GM19372 (cell line): ENCODE measurements around the gene CALCOCO1.
"Not testable (repeated sequence)": the region's sequence is repeated elsewhere in the genome, so short reads cannot be mapped to it uniquely, and the experiment has no call there.

ENCODE experiments used
- ATAC-seq: cut with Tn5 transposase; IDR thresholded peaks from one replicate; pipeline ENCODE4 v1.9.1; 2021; ENCODE audit warnings: mild to moderate bottlenecking, low read depth, moderate library complexity; ENCODE audit not compliant: unreplicated experiment

Gene CALCOCO1

DNA sequence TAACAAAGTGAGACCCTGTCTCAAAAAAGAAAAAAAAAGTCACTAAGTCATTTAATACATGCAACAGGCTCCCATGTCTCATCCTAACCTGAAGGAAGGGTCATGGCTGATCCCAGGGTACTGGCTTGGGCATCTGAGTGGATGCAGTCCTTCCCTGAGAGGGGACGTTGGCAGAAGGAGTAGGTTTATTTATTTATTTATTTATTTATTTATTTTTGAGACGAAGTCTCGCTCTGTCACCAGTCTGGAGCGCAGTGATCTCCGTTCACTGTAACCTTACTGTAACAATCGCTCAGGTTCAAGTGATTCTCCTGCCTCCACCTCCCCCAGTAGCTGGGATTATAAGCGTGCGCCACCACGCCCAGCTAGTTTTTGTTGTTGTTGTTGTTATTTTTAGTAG, 7.2 kb upstream of the CALCOCO1 start:
- ATAC-seq: no peak

DNA sequence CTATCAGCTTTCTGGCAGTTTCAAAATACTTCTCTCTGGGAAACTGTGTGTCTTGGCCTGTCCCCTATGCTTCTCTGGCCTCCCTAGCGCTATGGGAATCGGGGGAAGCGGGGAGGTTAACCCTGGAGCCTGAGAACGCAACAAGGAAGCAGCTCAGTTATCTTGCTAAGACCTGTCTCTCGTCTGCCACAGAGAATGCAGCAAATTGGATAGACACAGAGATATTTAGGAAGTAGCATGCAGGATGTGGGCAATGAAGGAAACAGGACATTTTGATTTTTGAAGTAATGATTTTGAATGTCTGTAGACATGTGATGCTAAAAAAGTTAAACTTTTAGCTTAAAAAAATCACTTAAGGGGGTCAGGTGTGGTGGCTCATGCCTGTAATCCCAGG, 6.6 kb upstream of the CALCOCO1 start:
- no peak for ATAC-seq

DNA sequence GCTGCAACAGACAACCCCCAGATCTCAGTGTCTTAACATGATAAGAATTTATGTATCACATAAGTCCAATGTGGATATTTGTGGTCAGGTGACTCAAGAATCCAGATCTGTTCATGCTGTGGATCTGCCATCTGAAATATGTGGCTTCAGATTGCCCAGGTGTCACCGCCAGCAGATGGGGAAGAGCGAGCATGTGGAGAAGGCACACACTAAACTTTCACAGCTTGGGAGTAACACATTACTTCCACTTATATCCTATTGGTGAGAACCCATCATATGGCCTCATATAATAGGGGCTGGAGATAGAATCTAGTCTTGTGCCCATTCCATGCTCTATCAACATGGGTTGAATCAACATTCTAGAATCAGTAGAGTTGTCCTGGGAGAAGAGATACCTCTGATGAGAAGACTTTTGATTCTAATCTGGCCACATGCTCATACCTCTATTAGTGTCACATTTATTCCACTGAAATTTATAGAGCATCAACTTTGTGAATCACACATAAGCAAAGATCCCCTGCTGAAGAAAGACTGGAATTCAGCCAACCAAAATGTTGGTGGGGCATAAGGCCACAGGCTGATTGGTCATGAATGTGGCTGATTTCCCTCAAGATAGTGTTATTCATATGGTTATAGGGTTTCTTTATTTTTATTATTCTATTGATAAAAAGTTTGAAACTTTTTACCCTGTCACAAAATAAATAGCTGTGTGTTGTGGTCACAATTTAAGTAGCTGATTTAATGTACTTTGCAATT, 6.0 kb upstream of the CALCOCO1 start:
- no peak for ATAC-seq

DNA sequence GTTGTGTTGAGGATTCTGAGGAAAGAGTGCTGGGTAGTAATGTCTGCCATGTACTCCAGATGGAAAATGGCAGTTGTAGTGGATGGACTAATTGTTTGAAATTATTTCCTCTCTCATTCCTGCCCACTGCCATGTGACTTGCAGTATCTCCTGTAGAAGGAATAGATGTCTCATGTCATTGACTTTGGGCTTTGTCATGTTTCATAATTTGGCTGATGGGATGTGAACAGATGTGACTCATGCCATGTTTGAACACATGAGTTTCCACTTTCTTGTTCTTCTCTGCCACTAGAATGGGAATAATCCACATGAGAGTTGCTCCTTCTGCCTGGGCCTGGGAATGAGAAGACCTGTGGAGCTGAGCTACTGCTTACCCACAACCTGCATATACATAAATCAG, 2.4 kb upstream of the CALCOCO1 start:
- no peak for ATAC-seq

DNA sequence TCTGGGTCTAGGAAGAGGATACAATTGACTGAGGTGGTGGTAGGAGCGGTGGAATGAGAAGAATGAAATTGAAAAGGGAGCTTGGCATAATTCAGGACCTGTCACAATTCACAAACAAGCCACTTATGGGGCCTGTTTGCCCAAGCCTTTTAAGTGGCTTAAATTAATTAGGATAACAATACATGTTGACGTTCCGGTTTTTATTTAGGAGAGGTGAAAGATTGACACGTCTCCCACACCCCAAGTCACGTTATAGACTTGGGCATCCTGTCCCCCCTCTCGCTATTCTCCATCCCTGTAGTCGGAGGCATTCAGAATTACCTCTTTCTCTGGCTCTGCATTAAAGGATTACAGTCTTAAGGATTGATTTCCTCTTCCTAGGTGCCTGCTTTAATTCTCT, 954 bp upstream of the CALCOCO1 start:
- ATAC-seq: no peak

DNA sequence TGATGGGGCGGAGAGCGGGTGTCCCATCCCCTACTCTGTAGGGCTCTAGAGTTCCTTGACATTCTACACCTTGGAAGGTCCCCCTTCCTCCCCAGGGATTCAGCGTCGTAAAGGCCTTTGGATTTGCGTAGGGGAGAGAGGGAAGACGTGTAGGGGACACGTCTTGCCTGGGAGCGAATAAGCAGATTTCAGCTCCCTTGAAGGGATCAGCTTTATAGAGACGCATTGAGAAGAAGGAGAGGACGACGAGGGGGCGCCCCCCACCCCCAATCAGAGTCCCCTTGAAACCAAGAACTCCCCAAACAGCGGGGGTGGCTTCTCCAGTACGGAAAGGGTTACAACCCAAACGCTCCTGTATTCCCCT, 324 bp downstream of the CALCOCO1 start:
- ATAC-seq: no peak

DNA sequence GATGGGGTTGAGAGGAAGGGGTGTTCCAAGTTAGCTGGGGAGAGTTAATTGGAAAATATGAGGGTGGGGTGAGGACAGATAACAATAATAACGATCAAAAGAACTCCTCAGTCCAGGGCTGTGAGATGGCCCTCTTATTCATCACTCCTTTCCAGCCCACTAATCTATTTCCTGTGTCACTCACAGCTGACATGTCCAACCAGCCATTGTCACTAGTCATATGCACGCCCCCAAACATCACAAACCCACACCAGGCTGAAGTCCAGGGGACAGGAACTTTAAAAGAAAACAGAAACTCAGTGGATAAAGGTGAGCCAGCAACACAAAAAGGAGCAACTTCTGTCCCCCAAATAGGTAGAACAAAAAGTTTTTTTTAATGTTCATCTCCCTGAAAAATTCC, 911 bp downstream of the CALCOCO1 start:
- no peak for ATAC-seq

DNA sequence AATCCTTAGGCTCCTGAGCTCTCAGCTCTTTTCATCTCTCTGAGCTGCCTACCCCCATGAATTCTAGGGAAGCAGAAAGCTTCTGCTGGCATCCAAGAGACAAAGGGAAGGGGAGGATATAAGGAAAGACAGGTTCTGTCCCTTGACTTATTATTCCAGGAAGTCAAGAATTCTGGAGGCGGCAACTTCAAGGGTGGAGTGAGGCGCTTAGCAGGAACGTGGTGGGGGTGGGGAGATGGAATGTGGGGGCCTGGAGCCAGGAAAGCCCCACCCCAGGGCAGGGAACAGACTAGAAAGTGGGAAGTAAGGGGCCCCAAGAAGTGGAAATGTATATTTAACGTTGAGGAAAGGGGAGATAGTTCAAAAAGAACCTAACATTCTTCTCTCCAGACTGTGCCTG, 1.4 kb downstream of the CALCOCO1 start:
- no peak for ATAC-seq

DNA sequence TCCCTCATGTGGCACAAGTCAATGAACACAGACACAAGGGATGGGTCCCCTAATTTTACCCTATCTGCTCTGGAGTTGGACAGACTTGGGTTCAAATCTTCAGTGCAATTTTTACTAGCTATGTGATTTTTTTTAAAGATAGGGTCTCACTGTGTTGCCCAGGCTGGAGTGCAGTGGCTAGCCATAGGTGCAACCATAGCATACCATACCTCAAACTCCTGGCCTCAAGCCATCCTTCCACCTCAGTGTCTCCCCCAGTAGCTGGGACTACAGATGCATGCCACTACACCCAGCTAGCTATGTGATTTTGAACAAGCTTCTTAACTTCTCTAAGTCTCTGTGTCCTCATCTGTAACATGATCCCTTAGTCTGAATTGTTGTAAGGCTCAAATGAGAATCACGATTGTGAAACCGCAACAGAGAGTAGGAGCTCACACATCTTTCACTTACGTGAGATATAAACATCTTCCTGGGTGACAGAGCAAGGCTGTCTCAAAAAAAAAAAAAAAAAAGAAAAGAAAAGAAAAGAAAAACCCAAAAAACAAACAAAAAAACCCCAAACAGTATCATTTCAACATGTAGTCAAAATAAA, 4.7 kb downstream of the CALCOCO1 start:
- no peak for ATAC-seq

DNA sequence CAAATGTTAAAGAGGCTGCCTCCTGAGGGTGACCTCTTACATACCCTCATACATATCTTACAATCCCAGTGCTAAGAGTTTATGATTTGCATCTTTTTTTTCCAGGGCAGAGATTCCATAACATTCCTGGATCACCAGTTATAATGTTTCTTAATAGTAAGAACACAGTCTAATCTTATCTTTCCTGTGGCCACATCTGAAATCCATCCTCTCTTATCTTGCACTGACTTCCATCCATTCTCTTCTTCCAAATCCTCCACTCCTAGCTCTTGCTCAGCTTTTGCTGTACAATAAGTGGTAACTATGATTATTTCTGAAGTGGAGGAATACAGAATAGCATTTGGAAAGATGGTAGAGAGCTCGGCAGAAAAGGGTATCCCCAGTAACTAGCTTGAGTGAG, 6.3 kb downstream of the CALCOCO1 start:
- ATAC-seq: no peak

DNA sequence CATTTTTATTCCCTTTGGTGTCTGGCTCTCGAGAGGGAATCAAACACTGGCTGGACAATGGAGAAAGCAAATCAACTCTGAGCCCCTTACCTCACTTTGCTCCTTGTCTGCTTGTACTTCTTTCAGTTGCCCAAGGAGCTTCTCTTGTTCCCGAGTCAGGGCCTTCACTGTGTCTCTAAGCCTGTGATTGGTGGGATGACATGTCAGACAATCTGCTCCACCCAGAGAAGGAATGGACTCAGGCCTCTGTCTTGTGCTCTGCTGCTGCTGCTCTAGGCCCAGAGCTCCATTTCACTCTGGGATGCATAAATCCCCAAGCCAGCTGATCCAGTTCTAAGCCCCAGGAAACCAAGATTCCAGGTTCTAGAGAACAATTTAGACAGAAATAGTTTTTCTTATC, 7.6 kb downstream of the CALCOCO1 start:
- no peak for ATAC-seq

DNA sequence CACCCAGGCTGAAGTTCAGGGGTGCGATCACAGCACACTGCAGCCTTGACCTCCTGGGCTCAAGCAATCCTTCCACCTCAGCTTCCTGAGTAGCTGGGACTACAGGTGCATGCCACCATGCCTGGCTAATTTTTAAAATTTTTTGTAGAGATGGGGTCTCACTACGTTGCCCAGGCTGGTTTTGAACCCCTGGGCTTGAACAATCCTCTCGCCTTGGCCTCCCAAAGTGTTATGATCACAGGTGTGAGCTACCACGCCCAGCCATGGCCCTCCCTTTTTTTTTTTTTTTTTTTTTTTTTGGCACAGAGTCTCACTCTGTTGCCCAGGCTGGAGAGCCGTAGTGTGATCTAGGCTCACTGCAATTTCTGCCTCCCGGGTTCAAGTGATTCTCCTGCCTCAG, 8.7 kb downstream of the CALCOCO1 start:
- not testable (repeated sequence) for ATAC-seq

DNA sequence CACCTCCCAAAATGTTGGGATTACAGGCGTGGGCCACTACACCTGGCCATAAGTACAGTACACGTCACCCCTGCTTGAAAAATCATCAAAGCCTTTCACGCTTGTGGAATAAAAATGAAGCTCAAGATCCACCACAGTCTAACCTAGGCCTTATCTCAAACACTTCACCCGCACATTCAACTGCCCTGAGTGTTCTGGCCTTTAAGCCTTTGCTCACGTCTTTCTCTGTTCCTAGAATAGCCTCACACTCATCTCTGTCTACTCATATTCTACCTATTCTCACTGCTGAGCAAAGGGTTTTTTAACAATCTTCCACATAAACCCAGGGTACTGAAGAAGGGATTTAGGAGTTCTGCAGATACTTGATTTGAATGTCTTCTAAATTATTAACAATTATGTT, 9.9 kb downstream of the CALCOCO1 start:
- no peak for ATAC-seq

DNA sequence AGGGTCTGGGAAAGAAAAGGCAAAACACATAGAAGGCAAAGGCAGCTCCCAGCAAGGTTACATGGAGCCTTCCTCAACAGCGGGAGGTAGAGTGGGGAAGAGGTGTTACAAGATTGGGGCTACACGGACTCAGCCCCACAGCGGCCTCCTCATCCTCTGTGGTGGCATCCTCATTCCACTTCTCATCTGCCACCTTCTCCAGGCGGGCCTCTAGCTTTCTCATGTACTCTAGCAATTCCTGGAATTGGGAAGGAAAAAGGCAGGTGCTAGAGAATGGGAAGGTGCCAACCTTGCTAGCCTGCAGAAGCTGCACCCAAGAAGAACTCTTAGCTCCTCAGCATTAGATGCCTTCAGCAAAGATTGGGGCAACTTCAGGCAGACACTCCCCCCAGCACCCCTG, 13.2 kb downstream of the CALCOCO1 start:
- no peak for ATAC-seq

DNA sequence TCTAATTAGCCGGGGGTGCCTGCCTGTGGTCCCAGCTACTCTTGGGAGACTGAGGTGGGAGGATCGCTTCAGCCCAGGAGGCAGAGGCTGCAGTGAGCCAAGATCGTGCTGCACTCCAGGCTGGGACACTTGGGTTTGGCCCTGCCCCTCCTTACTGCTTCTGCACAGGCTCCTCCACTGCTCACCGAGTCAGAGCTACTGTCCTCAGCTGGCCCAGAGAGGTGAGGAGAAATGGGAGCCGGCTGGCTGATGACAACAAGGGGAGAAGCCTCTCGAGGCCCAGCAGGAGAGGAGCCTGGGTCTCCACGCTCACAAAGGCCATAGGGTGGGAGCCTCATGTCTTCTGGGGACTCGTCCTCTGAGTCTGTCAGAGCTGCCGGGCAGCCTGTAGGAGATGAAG, 13.7 kb downstream of the CALCOCO1 start:
- no peak for ATAC-seq

DNA sequence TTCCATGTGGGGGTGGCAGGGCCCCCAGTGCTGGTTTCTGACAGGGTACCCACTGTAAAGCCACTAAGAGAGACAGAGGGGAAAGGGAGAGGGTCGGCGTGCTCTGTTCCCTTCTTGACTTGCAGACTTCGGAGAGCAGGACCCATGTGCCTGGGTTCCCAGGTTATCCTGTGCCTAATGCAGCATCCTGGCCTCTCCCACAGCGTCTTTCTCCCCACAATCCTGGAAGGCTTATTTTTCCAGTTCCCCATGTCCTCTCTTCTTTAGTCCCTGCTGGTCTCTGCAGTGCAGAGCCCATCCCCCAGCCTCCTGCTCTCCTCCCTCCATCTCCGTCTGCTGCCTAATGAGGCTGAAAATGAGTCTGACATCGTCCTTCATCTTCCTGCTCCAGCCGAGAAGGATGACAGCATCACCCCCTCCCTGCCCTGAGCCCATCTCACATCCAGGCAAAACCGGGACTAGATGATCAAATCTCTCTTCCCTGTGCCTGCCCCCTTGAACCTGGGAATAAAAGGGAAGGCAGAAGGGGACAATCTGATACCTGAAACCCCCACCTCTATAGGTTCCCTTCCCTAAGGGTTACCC, 15.1 kb downstream of the CALCOCO1 start:
- no peak for ATAC-seq

DNA sequence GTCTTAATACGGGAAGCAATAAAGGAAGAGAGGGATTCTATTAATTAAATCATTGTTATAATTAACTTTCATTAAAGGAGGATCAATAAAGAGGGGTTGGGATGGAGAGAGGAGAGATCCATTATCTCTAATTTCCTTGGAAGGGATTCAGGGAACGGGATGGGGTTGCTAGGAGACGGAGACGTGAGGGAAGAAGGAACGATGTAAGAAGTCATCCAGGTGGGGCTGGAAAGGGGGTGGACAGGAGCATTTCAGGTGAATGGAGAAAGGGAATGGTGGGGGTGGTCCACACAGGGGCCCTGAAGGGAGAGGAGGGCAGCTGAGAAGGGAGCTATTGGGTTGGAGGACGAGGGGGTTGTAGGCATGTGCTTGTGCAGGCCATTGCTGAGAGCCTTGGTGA, 17.2 kb downstream of the CALCOCO1 start:
- ATAC-seq: no peak

DNA sequence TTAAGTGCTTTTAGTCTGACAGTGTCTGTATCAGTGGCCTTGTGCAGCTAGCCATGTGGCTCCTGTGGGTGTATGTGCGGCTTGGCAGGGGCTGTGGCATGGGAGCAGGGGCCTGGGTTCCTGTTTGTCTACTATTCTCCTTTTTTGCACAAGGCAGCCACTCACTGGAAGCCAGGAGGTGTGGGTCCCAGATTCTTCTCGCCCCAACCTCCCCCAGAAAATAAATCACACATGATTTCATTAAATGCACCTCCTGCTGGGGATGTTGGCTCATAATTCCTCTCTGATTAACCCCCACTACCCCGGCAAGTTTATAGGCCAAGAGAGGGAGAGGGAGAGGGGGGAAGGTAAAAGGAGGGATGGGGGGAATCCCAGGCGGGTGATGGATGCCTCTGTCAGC, 17.6 kb downstream of the CALCOCO1 start:
- no peak for ATAC-seq

DNA sequence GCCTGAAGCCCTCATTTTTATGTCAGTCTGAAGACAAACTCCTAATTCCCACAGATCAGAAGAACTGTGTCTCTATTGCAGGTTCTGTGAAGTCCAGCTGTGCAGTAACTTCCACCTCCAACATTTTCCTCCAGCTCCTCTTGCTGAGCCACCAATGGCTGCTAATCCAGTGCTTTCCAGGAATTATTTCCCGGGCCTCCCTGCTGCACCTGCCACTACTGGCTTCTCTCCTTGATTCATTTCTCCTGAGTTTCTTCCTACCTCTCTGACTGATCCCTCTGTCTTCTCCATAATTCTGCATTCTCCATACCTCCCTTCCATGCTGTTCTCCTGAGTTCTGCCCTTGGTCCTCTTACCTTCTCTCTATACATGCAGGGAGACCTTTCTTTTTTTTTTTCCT, 21.2 kb downstream of the CALCOCO1 start:
- ATAC-seq: no peak

DNA sequence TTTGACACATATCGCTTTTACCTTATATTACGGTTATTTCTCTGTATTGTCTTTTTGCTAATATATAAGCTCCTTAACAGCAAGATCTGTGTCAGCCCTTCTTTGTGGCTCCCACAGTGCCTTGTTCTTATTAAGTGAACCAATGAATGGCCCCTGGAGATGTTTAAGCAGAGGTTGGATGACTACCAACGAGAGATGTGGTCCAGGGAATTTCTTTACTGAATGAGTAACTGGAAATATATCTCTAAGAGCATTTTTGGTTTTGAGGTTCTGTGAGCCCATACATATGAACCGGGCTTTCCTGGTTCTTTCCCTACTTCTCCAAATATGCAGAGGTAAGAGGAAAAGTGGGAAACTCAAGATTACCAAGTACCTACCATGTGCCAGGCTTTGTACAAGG, 23.5 kb downstream of the CALCOCO1 start:
- ATAC-seq: no peak

DNA sequence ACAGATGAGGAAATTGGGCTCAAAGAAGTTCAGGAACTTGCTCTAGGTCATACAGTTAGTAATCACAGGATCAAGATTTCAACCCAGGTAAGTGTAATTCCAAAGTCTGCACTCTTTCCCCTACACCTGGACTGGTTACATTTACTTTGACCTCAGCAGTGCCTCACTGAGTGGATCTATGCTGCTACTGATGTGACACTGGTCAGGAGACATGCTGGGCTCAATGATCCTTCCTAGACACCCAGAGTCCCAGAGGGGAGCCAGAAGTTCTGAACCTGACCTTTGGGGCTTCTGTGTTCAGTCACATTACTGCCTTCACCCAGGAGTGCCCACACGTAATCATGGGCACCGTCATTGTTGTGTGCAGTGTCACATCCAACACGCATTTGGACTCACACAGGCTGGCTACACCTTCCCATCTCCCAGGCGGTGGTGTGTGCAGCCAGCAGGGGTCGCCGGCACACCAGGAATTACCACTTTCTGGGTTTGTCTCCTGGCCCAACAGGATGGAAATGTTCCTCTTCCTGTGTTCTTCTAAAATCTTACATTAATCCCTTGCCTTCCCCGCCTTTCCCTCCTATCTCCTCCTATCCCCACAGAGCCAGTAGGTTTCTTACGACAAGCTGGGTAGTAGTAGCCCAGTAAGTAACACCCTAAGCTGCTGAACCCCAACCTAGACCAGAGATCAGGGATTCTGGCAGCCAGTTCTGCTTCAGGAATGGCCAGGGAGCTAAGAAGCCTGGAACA, 25.6 kb downstream of the CALCOCO1 start:
- no peak for ATAC-seq

DNA sequence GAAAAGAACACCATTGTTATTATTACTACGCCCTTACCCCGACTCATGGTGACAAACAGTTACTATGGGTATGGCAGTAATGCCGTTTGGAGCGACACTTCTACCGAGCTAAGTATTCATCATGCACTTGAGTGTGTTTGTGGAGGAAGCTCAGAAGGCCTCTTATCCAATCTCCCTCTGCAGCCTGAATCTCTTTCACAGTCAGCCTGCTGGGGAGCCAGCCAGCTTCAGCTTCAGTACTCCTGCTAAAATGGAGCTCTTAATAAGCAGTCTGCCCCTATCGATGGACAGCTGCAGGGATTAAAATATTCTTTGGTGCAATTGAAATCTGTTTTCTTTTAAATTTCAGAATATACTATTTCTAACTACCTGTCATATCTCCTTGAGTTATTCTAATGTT, 26.7 kb downstream of the CALCOCO1 start:
- no peak for ATAC-seq
